Omental fat pad (tissue), 4 donors: Measurements from ENCODE around the gene SH3BP5. TPM values are rescaled to one million over a fixed set of nuclear protein-coding genes. Genes with fewer than 3 reads are reported as not detected.
"Not testable (repeated sequence)": the region's sequence is repeated elsewhere in the genome, so short reads cannot be mapped to it uniquely, and the experiment has no call there.

Experiments
- ATAC-seq: fragments of 150-250 bp; one replicate; pipeline ENCODE4 v1.9.1; 2016; ENCODE audit warnings: mild to moderate bottlenecking, moderate library complexity; ENCODE audit not compliant: low FRiP score
- DNase-seq: peaks from one replicate; pipeline ENCODE4 v3.0.0-alpha.2; 2019; ENCODE audit warnings: low spot score
- CTCF ChIP-seq, 3 donors: fragments of 450-650 bp; IDR thresholded peaks; one replicate each; pipeline ENCODE4 v1.5.1; 2016 to 2017; ENCODE audit warnings: antibody characterized with exemption in 3 of 3, mild to moderate bottlenecking in 3 of 3, moderate library complexity in 2 of 3
- total RNA-seq, 4 donors: library from RNA; depleted of rRNA; stranded (reverse); fragments of >200 nt; gene quantifications; one replicate each; pipeline ENCODE4 v1.1.0, GENCODE V29; 2016

SH3BP5 gene
- total RNA-seq, 4 donors from 2014 or later, result 71.1 to 114 (median 88.4) TPM

GRCh38 chr3:15355086-15355485 lies 22.7 kb upstream of the SH3BP5 start:
- ATAC-seq (no peak), DNase-seq (no peak)
- no peak for TF ChIP-seq CTCF (IDR thresholded peaks at IDR 0.05)

GRCh38 chr3:15354485-15354884 lies 22.1 kb upstream of the SH3BP5 start:
- DNase-seq (no peak), ATAC-seq (no peak)
- no peak for TF ChIP-seq CTCF (IDR thresholded peaks at IDR 0.05)

GRCh38 chr3:15350141-15350540 lies 17.8 kb upstream of the SH3BP5 start:
- ATAC-seq (no peak), DNase-seq (no peak)
- no peak for TF ChIP-seq CTCF (IDR thresholded peaks at IDR 0.05)

- not testable (repeated sequence) for ATAC-seq
Measured at GRCh38 chr3:15349438-15349837, 17.1 kb upstream of the SH3BP5 start.

GRCh38 chr3:15348246-15348645 lies 15.9 kb upstream of the SH3BP5 start:
- no peak for TF ChIP-seq CTCF (IDR thresholded peaks at IDR 0.05)
- ATAC-seq (no peak), DNase-seq (no peak)

More at GRCh38 chr3:15349438-15349837, 17.1 kb upstream of the SH3BP5 start:
- DNase-seq, result not testable (repeated sequence)

- no peak for ATAC-seq
- no peak for DNase-seq
- no peak for TF ChIP-seq CTCF (IDR thresholded peaks at IDR 0.05)
Measured at GRCh38 chr3:15347737-15348110, 15.3 kb upstream of the SH3BP5 start.

- DNase-seq (no peak), ATAC-seq (no peak)
- TF ChIP-seq CTCF (IDR thresholded peaks at IDR 0.05), result no peak
Measured at GRCh38 chr3:15347063-15347736, 14.8 kb upstream of the SH3BP5 start.
